HFF-Myc (cell line): ENCODE data around the gene USP54.

Source experiments
- DNase-seq: peaks from one replicate; pipeline ENCODE4 v3.0.0-alpha.2; 2011; ENCODE audit warnings: low read depth; ENCODE audit errors: extremely low read depth
- H3K4me3 ChIP-seq: replicated peaks from 2 replicates; pipeline ENCODE4 v1.5.1; 2011; ENCODE audit warnings: low read depth, mild to moderate bottlenecking, control low read depth, low read length
- TF ChIP-seq, protein P1 (sequence below): IDR thresholded peaks from 2 replicates; pipeline ENCODE4 v1.5.1; 2012; ENCODE audit warnings: mild to moderate bottlenecking, low read depth, low read length, control low read depth; ENCODE audit errors: missing control alignments

The USP54 gene, protein sequence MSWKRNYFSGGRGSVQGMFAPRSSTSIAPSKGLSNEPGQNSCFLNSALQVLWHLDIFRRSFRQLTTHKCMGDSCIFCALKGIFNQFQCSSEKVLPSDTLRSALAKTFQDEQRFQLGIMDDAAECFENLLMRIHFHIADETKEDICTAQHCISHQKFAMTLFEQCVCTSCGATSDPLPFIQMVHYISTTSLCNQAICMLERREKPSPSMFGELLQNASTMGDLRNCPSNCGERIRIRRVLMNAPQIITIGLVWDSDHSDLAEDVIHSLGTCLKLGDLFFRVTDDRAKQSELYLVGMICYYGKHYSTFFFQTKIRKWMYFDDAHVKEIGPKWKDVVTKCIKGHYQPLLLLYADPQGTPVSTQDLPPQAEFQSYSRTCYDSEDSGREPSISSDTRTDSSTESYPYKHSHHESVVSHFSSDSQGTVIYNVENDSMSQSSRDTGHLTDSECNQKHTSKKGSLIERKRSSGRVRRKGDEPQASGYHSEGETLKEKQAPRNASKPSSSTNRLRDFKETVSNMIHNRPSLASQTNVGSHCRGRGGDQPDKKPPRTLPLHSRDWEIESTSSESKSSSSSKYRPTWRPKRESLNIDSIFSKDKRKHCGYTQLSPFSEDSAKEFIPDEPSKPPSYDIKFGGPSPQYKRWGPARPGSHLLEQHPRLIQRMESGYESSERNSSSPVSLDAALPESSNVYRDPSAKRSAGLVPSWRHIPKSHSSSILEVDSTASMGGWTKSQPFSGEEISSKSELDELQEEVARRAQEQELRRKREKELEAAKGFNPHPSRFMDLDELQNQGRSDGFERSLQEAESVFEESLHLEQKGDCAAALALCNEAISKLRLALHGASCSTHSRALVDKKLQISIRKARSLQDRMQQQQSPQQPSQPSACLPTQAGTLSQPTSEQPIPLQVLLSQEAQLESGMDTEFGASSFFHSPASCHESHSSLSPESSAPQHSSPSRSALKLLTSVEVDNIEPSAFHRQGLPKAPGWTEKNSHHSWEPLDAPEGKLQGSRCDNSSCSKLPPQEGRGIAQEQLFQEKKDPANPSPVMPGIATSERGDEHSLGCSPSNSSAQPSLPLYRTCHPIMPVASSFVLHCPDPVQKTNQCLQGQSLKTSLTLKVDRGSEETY (N-terminal part only)

DNA sequence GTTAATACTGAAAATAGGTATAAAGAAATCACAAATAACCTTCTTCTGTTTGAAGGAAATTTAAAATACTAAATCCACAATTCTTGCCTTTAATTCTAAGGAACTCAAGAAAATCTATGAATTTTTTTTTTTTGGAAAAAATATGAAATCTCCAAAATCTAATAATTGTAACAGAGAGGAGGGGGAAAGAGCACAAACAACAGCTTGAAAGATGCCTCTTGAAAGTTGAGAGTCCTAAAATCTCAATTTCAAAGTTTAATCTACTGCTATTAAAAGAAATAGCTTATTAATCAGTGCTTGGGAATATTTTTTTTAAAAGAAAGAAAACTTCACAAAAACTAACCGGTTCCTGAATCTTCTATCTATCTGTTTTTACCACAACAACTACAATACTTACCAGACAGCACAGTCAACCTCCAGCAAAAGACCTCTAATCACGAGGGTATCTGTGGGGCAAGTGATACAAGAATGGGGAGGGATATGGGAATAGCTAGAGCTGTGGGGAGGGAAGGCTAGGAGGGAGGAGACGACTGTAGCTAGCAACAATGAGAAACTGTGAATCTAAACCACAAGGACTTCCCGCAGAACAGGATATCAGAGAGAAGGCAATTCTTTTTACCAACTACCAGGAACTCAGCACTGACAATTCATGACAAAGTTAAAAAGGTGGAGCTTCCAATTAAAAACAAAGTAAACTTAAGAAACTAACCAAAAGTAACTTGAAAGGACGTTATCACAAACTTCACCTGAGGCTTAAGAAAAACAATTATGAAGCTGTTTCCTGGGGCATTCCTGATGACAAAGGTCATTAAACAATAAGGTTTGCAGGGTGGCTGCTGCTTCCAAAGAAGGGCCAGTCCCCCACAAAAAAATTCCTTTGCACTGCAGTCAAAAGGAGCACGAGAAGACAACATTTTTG lies at the start of gene USP54:
TSS of gene USP54 (minus strand) at position 462 of the 919 bp plus-strand sequence. CDS start 15,684 bp downstream, outside the sequence.
- TF ChIP-seq, protein P1, sequence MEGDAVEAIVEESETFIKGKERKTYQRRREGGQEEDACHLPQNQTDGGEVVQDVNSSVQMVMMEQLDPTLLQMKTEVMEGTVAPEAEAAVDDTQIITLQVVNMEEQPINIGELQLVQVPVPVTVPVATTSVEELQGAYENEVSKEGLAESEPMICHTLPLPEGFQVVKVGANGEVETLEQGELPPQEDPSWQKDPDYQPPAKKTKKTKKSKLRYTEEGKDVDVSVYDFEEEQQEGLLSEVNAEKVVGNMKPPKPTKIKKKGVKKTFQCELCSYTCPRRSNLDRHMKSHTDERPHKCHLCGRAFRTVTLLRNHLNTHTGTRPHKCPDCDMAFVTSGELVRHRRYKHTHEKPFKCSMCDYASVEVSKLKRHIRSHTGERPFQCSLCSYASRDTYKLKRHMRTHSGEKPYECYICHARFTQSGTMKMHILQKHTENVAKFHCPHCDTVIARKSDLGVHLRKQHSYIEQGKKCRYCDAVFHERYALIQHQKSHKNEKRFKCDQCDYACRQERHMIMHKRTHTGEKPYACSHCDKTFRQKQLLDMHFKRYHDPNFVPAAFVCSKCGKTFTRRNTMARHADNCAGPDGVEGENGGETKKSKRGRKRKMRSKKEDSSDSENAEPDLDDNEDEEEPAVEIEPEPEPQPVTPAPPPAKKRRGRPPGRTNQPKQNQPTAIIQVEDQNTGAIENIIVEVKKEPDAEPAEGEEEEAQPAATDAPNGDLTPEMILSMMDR, result no peak
- H3K4me3 ChIP-seq, result no peak within 1 kb of the TSS
- DNase-seq, result no peak

DNA sequence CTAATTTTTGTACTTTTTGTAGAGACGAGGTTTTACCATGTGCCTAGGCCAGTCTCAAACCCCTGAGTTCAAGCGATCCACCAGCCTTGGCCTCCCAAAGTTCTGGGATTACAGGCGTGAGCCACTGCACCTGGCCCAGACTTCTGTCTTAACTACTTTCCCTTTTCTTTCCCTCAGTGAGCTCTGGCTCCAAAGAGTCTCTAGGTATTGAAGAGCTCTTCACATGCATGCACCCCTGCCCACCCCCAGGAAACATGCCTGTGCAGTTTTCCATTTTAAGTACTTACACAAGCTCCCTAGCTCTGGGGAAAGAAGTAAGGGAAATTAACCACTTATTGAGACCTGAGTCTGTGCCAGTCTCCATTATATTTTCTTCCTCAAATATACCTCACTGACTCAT lies 48.1 kb upstream of the USP54 start:
- no peak for DNase-seq
- TF ChIP-seq, protein P1, result no peak
- no peak overlapping the region for H3K4me3 ChIP-seq

DNA sequence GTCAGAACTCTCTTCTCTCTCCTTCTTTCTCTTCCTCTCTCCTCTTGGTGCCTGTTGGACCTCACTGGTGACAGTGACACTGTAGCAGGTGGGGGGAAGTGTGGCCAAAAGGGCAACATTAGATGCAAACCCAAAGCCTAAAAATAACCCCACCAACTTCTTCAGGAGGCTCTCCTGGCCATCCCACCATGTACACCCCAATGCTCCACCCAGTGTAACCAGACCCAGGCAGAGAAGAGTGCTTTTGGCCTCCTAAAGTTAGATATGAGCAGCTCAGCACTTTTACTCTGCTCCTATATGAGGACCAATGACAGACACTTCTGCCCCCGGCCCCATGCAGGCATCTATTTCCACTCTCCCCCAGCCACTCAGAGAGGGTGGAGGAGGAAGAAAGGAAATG lies 44.6 kb upstream of the USP54 start:
- TF ChIP-seq, protein P1, result no peak
- no peak for DNase-seq
- H3K4me3 ChIP-seq, result no peak overlapping the region

DNA sequence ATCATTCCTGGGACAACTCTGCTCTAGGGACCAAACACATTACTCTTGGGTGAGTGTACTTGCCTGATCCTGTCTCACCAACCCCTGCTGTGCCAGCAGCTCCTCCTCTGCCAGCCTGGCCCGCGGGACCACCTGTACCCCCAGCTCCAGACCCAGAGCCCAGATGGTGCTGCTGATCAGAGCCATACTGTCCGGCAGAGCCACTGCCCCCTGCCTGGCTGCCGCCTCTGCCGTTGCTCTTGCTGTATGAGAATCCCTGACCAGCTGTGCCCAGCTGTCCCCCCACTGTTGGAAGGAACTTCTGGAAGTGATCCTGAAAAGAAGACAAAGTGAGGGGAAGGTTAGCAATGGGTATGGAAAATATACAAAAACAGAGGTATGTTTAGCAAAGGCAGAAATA lies 43.3 kb upstream of the USP54 start:
- TF ChIP-seq, protein P1, result no peak
- DNase-seq, result no peak
- H3K4me3 ChIP-seq, result no peak overlapping the region

DNA sequence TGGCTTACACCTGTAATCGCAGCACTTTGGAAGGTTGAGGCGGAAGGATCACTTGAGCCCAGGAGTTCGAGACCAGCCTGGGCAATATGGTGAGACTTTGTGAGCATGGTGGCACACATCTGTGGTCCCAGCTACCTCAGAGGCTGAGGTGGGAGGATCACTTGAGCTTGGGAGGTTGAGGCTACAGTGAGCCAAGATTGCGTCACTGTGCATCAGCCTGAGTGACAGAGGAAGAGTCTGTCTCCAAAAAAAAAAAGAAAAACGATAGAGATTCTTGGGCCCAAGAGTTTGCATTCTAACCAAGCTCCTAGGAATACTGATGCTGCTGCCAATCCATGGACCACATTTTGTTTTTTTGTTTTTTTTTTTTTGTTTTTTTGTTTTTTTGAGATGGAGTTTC lies 38.0 kb upstream of the USP54 start:
- no peak for DNase-seq
- TF ChIP-seq, protein P1, result no peak
- H3K4me3 ChIP-seq, result no peak overlapping the region

DNA sequence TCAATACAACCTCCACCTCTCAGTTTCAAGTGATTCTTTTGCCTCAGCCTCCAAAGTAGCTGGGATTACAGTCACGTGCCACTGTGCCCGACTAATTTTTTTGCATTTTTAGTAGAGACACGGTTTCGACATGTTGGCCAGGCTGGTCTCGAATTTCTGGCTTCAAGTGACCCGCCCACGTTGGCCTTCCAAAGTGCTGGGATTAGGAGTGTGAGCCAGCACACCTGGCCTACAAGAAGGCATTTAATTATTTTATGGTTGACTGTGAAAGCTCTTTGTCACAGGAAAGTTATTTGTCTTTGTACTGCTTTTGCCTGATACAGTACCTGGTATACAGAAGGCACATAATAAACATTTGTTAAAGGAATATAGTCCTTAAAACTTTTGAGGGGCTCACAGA lies 37.3 kb upstream of the USP54 start:
- H3K4me3 ChIP-seq, result no peak overlapping the region
- TF ChIP-seq, protein P1, result no peak
- DNase-seq, result no peak
